ENCODE data around the gene REPS2. TPM values are rescaled to one million over a fixed set of nuclear protein-coding genes. Genes with fewer than 3 reads are reported as not detected.

The REPS2 gene
- total and polyA plus RNA-seq, 9 of the 15 experiments (the other 6 are each of a cell fraction or from before 2014, with no cell fraction given): 0.01 to 0.07 (median 0.01) TPM; not detected in 3

- TF ChIP-seq SREBF2 (CRISPR knock-in tag; IDR thresholded peaks at IDR 0.05) (no peak), KLF13 (tag; IDR thresholded peaks at IDR 0.05; ENCODE audit: borderline replicate concordance, low read depth) (no peak), MNT (conservative IDR thresholded peaks at IDR 0.05) (0 out of 4 replicates have a peak, but pooled peaks of 1 of the 2 experiments have one; percentile 20), SIN3B (IDR thresholded peaks at IDR 0.05; ENCODE audit: low read depth) (no peak), THAP7 (CRISPR knock-in tag; IDR thresholded peaks at IDR 0.05) (no peak), ZNF324 (CRISPR knock-in tag; IDR thresholded peaks at IDR 0.05) (no peak), SMARCC2 (IDR thresholded peaks at IDR 0.05; ENCODE audit: low read depth) (no peak), STAG1 (CRISPR knock-in tag; IDR thresholded peaks at IDR 0.05; ENCODE audit: borderline replicate concordance) (peak; percentile 24; the same call in 1 of the 2 replicates), DDX20 (tag; IDR thresholded peaks at IDR 0.05; ENCODE audit: low read depth) (no peak), SNIP1 (IDR thresholded peaks at IDR 0.05; ENCODE audit: low read depth) (no peak)
- TF ChIP-seq, protein P1, sequence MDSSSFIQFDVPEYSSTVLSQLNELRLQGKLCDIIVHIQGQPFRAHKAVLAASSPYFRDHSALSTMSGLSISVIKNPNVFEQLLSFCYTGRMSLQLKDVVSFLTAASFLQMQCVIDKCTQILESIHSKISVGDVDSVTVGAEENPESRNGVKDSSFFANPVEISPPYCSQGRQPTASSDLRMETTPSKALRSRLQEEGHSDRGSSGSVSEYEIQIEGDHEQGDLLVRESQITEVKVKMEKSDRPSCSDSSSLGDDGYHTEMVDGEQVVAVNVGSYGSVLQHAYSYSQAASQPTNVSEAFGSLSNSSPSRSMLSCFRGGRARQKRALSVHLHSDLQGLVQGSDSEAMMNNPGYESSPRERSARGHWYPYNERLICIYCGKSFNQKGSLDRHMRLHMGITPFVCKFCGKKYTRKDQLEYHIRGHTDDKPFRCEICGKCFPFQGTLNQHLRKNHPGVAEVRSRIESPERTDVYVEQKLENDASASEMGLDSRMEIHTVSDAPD (CRISPR knock-in tag; IDR thresholded peaks at IDR 0.05): no peak
These were observed 100.1 kb downstream of the REPS2 start (continued) for GRCh38 chrX:17046478-17047097.
